WTC11 (cell line): ENCODE data around the gene ARL4A.

Experiments used
- FOXP1 ChIP-seq: sonication (generic); formaldehyde crosslinking; IDR thresholded peaks from 2 replicates; pipeline ENCODE4 v1.8.0; 2022; ENCODE audit warnings: missing genetic modification reagents, mild to moderate bottlenecking, moderate library complexity, borderline replicate concordance
- TF ChIP-seq, protein P1 (sequence below): fragments of 200-600 bp; IDR thresholded peaks from 2 replicates; pipeline ENCODE4 v1.8.0; 2022; ENCODE audit warnings: antibody characterized with exemption
- TF ChIP-seq, protein P2 (sequence below): sonication (generic); formaldehyde crosslinking; IDR thresholded peaks from 2 replicates; pipeline ENCODE4 v1.8.0; 2023; ENCODE audit warnings: mild to moderate bottlenecking, missing genetic modification reagents

DNA sequence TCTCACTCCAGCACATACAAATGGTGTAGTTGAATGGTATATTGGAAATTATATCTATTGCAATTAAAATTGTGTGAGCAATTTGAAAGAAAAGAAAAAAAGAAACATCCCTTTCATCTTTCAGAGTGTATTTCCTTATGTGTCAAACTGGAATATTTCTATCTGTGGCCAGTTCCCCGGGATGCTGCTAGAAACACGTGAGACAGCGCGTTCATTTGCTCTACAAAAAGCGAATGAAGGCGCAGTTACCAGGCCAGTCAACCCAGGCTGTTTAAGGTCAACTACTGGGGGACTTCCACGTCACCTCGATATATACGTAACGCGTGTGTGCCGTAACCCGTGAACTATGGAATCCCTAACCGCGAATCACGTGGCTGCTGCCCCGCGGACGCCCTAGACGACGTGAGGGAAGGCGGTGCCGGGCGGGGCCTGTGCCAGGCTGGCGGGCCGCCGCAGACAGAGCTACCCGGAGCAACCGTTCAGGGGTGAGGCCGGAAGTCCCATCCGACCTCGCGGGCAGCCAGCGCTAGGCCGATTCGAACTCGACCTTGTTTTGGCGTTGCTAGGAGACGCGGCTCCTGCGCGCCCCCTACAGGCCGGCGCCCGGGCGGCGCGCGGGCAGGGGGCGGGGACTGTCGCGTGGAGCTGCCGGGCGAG is 1.1 kb upstream of the ARL4A start:
- peak; percentile 42; the same call in 1 of the 2 replicates for TF ChIP-seq FOXP1 (CRISPR knock-in tag)
- TF ChIP-seq, protein P1, sequence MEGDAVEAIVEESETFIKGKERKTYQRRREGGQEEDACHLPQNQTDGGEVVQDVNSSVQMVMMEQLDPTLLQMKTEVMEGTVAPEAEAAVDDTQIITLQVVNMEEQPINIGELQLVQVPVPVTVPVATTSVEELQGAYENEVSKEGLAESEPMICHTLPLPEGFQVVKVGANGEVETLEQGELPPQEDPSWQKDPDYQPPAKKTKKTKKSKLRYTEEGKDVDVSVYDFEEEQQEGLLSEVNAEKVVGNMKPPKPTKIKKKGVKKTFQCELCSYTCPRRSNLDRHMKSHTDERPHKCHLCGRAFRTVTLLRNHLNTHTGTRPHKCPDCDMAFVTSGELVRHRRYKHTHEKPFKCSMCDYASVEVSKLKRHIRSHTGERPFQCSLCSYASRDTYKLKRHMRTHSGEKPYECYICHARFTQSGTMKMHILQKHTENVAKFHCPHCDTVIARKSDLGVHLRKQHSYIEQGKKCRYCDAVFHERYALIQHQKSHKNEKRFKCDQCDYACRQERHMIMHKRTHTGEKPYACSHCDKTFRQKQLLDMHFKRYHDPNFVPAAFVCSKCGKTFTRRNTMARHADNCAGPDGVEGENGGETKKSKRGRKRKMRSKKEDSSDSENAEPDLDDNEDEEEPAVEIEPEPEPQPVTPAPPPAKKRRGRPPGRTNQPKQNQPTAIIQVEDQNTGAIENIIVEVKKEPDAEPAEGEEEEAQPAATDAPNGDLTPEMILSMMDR = peak; percentile 91
- TF ChIP-seq, protein P2, sequence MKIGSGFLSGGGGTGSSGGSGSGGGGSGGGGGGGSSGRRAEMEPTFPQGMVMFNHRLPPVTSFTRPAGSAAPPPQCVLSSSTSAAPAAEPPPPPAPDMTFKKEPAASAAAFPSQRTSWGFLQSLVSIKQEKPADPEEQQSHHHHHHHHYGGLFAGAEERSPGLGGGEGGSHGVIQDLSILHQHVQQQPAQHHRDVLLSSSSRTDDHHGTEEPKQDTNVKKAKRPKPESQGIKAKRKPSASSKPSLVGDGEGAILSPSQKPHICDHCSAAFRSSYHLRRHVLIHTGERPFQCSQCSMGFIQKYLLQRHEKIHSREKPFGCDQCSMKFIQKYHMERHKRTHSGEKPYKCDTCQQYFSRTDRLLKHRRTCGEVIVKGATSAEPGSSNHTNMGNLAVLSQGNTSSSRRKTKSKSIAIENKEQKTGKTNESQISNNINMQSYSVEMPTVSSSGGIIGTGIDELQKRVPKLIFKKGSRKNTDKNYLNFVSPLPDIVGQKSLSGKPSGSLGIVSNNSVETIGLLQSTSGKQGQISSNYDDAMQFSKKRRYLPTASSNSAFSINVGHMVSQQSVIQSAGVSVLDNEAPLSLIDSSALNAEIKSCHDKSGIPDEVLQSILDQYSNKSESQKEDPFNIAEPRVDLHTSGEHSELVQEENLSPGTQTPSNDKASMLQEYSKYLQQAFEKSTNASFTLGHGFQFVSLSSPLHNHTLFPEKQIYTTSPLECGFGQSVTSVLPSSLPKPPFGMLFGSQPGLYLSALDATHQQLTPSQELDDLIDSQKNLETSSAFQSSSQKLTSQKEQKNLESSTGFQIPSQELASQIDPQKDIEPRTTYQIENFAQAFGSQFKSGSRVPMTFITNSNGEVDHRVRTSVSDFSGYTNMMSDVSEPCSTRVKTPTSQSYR (CRISPR knock-in tag) = no peak
